HG03280 (cell line): ENCODE results near the gene GAREM1.

Experiments
- ATAC-seq: cut with Tn5 transposase; IDR thresholded peaks from one replicate; pipeline ENCODE4 v1.9.1; 2021; ENCODE audit warnings: mild to moderate bottlenecking, moderate library complexity; ENCODE audit not compliant: unreplicated experiment

Gene GAREM1

GRCh38 chr18:32335228-32335627, 135.5 kb downstream of the GAREM1 start:
- ATAC-seq: no peak

DNA sequence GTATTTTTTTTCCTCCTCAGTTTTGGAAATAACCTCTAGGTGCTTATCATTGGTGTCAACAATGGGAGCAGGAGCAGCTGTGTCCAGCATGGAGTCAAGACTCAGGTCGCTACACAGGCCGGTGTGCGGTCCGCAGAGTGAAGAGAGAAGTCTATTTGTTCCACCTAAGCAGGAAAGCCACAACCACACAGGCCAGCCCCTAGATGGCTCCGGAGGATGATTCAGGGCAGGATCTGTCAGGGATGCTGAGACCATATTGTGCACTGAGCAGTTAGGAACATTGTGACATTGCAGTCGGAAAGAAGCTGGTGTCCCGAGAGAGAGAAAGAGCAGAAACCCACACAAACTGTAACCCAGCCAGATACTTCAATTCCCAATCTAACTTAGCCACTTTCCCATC, 136.9 kb downstream of the GAREM1 start:
- ATAC-seq: no peak

DNA sequence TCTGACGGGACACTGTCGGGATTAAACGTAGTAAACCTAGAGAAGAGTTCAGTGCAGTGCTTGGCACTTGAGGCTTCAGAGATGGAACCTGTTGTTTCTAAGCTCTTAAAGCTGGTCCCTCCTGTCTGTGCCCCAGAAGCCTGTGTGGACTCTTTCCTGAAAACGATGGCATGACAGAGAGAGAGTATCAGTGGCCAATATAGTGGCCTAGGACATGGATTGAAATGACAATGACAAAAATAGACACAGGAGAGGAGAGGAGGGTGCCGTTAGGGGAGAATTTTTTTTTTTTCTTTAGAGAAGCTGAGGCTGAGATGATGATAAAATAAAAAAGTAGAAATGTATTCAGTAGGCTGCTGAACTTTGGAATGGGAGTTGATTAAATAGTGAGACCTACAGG, 138.0 kb downstream of the GAREM1 start:
- no peak for ATAC-seq

- no peak for ATAC-seq
These were observed 141.7 kb downstream of the GAREM1 start for GRCh38 chr18:32328974-32329373.

DNA sequence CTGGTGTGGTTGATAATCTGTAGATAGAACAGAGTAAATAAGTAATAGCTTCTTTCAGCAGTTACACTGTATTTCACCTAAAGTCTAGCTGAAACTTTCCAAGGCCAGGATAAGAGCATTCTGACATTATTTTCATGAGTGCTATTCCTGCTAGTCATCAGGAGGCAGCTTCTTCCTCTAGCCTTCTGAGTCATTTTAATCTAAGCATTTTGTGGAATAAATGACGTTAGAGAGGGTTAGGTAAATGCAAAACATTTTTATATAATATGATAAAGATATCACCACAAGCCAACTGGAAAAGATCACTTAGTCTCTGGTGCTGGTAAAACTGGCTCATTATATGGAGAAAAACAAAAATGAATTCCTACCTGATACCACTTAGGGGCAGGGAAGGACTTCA, 142.3 kb downstream of the GAREM1 start:
- ATAC-seq: no peak

- no peak for ATAC-seq
These were observed 144.0 kb downstream of the GAREM1 start for GRCh38 chr18:32326450-32327308.

DNA sequence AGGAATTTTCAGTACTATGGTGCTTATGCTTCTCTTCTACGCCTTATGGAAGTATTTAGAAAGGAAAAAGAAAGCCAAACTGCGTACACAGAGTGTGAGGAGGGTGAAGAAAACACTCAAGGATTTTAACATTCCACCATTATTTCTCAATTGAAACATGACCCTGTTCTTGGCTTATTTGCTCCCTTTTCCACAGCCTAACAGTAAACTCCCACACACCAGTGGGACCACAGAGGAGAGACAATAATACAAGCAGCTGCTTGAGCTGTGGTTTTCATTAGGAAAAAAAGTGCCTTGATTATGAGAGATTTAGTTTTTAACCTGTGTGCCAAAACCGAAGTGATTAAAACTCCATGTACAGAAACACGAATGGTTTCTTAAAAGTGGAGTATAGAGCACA, 146.5 kb downstream of the GAREM1 start:
- ATAC-seq: no peak

DNA sequence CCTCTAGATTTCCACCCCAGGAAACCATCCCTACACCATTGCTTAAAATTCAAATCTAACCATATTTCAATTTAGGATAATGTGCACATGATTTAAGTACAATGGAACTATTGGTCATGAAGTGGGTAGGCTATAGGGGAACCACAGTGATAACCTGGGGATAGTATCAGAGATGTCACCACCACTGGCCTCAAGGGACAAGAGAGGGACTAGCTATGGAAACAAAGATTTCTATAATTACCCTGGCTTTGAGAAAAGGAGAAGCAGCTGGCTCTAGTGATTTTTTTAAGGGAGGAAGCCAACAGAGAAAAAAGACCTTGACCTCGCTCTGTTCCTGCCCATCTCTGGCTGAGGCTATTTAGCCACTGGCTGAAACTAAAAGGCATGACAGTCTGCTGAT, 148.9 kb downstream of the GAREM1 start:
- ATAC-seq: no peak

GRCh38 chr18:32319084-32319483, 151.6 kb downstream of the GAREM1 start:
- ATAC-seq: no peak

DNA sequence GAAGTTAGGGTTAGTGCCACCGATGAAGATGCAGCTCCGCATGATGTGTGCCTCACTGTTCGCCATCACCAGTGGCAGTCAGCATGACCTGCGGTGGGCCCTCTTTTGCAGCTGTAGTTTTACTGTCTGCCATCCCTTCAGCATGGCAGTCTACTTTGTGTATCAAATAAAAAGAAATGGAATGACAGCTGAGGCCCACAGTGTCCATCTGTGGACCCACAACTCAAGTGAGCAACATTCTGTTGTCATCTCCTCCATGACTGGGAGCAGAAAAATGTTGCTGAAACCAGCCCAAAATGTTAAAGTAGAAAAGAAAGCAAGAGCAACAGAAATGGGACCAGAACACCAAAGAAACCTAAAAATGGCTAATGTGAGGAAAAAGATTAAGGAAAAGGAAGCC, 152.1 kb downstream of the GAREM1 start:
- ATAC-seq: no peak

DNA sequence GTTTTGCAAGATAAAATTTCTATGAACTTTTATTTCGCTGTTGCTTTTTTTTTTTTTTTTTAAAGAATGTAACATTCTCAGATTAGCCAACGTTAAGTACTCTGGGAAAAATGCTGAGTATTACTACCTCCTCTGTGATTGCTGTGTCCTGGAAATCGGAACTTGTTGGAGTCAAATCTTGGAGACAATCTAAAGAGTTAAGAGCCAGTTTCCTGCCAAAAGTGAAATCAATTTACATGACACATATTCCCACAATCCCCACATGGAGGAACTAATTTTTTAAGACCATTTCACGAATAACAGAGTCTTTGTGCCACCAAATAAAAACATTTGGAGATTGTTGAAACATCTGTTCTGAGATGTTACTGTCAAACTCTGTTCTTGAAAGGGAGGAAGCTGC, 153.0 kb downstream of the GAREM1 start:
- ATAC-seq: no peak

GRCh38 chr18:32315881-32316280, 154.8 kb downstream of the GAREM1 start:
- no peak for ATAC-seq

- ATAC-seq: no peak
These were observed 159.9 kb downstream of the GAREM1 start for GRCh38 chr18:32310774-32311173.

- ATAC-seq: no peak
These were observed 160.6 kb downstream of the GAREM1 start for GRCh38 chr18:32310101-32310500.

GRCh38 chr18:32308493-32309120, 162.1 kb downstream of the GAREM1 start:
- ATAC-seq: no peak

DNA sequence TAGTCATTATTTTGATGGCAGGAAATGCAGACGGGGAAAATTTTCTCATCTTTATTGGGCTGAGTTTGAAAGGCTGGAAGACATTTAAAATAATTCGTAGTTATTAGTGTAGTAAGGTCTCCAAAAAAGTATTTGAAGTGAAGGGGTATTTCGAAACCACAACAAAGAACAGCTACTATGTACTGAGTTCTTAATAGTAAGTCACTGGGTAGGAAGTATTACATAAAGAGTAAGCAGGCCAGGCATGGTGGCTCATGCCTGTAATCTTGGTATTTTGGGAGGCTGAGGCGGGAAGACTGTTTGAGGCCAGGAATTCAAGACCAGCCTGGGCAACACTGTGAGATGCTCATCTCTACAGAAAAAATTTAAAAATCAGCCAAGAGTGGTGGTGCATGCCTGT, 167.3 kb downstream of the GAREM1 start:
- no peak for ATAC-seq

GRCh38 chr18:32302806-32303205, 167.9 kb downstream of the GAREM1 start:
- ATAC-seq: no peak

DNA sequence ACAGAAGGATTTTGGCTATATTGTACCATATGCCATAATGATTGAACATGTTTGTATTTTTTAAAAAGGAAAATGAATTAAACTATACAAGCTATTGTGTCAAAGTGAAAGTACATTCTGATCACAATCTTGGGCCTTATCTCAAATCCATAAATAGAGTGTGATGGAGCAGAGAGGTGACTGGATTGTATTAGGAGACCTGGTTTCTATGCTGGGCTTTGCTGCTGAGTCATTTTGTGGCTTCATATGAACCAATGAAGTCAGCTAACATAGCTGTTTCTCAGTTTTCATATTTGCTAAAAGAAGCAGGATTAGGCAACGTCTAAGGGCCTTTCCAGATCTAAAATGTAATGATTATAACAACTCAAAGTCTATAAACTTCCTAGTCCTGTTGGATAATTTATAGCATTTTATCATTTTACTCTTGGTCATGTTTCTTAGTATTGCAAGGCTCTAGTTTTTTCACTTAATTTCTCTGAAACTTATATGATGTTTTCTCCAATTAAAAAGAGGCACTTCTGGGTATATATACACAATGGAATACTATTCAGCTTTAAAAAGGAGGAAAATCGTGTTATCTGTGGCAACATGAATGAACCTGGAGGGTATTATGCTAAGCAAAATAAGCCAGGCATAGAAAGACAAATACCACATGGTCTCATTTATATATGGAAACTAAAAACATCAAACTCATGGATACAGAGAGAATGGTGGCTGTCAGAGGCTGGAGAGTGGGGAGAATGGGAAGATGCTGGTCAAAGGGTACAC, 168.5 kb downstream of the GAREM1 start:
- ATAC-seq: peak; percentile 57

GRCh38 chr18:32301361-32301760, 169.3 kb downstream of the GAREM1 start:
- ATAC-seq: no peak

GRCh38 chr18:32300914-32301313, 169.8 kb downstream of the GAREM1 start:
- no peak for ATAC-seq

DNA sequence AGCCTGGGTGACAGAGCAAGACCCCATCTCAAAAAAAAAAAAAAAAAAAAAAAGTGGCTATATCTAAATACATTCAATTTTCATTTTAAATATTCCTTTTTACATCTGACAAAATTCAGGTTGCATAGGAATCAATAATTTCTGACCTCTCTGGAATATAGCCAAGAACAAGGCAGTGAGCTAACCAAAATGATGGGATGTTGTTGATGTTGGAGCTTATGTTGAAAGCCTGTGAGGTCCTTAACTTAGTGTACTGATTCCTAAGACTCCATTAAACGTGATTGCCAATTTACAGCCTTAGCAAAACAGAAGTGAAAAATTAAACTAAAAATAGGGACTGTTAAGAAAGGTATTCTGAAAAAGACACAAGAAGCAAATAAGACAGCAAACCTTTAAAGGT, 171.2 kb downstream of the GAREM1 start:
- ATAC-seq: no peak

- ATAC-seq: no peak
These were observed 172.5 kb downstream of the GAREM1 start for GRCh38 chr18:32298171-32298667.
